Neural cell (in vitro differentiated cells): ENCODE results near the gene C8A. TPM values are rescaled to one million over a fixed set of nuclear protein-coding genes. Genes with fewer than 3 reads are reported as not detected.

Source experiments
- H2AFZ ChIP-seq: fragments of 200-600, 300-800 bp; sonication (generic), shearing (Covaris generic); 2 replicates; pipeline ENCODE4 v1.6.0; 2014; ENCODE audit warnings: low read depth, mild to moderate bottlenecking, antibody characterized with exemption, low read length, moderate library complexity
- H3F3A ChIP-seq: fragments of 200-600 bp; shearing (Covaris generic); 2 replicates; pipeline ENCODE4 v1.6.1; 2016; ENCODE audit warnings: mild to moderate bottlenecking, moderate library complexity, mixed read lengths, antibody characterized with exemption, low read length; ENCODE audit not compliant: insufficient read depth, poor library complexity, severe bottlenecking
- H3K27ac ChIP-seq: fragments of 200-600, 300-800 bp; sonication (generic), shearing (Covaris generic); 2 replicates; pipeline ENCODE4 v1.5.1; 2014; ENCODE audit warnings: mild to moderate bottlenecking, low read length, moderate library complexity
- H3K27me3 ChIP-seq: fragments of 300-800, 200-600 bp; sonication (generic), shearing (Covaris generic); 2 replicates; pipeline ENCODE4 v1.6.0; 2014; ENCODE audit warnings: mild to moderate bottlenecking, low read depth, low read length, moderate library complexity; ENCODE audit not compliant: insufficient read depth
- H3K36me3 ChIP-seq: fragments of 300-800, 200-600 bp; sonication (generic), shearing (Covaris generic); 2 replicates; pipeline ENCODE4 v1.5.1; 2014; ENCODE audit warnings: mild to moderate bottlenecking, antibody characterized with exemption, low read length, moderate library complexity; ENCODE audit not compliant: insufficient read depth
- H3K4me2 ChIP-seq: fragments of 300-800, 200-600 bp; sonication (generic), shearing (Covaris generic); 2 replicates; pipeline ENCODE4 v1.6.0; 2014; ENCODE audit warnings: mild to moderate bottlenecking, low read length
- H3K4me3 ChIP-seq: fragments of 300-800, 200-600 bp; sonication (generic), shearing (Covaris generic); 2 replicates; pipeline ENCODE4 v1.5.1; 2014; ENCODE audit warnings: mild to moderate bottlenecking, low read length, moderate library complexity
- H3K79me2 ChIP-seq: fragments of 200-600 bp; shearing (Covaris generic); replicated peaks from 2 replicates; pipeline ENCODE4 v1.6.0; 2014; ENCODE audit warnings: mild to moderate bottlenecking, low read length, moderate library complexity; ENCODE audit not compliant: insufficient read depth
- H3K9ac ChIP-seq: fragments of 300-800, 200-600 bp; sonication (generic), shearing (Covaris generic); 2 replicates; pipeline ENCODE4 v1.6.1; 2016; ENCODE audit warnings: mild to moderate bottlenecking, low read length, mixed read lengths
- H3K9me2 ChIP-seq: fragments of 200-600 bp; shearing (Covaris generic); 2 replicates; pipeline ENCODE4 v1.6.1; 2016; ENCODE audit warnings: mild to moderate bottlenecking, low read length, mixed read lengths; ENCODE audit not compliant: insufficient read depth
- H3K9me3 ChIP-seq: fragments of 200-600, 300-800 bp; sonication (generic), shearing (Covaris generic); 2 replicates; pipeline ENCODE4 v1.6.1; 2016; ENCODE audit warnings: mild to moderate bottlenecking, mixed run types, low read length, moderate library complexity, mixed read lengths
- H4K20me1 ChIP-seq: fragments of 200-600 bp; shearing (Covaris generic); 2 replicates; pipeline ENCODE4 v1.6.1; 2016; ENCODE audit warnings: mild to moderate bottlenecking, mixed run types; ENCODE audit not compliant: insufficient read depth
- EP300 ChIP-seq: fragments of 450-650 bp; conservative IDR thresholded peaks from 2 replicates; pipeline ENCODE4 v1.6.1; 2014; ENCODE audit warnings: antibody characterized with exemption, mild to moderate bottlenecking, moderate library complexity; ENCODE audit not compliant: poor library complexity, severe bottlenecking
- EZH2 ChIP-seq: fragments of 200-600, 300-800 bp; shearing (Covaris generic), sonication (generic); IDR thresholded peaks from 2 replicates; pipeline ENCODE4 v1.6.1; 2014; ENCODE audit warnings: antibody characterized with exemption, low read length, borderline replicate concordance, mild to moderate bottlenecking; ENCODE audit not compliant: insufficient read depth, poor library complexity, severe bottlenecking
- MXI1 ChIP-seq: fragments of 450-650 bp; conservative IDR thresholded peaks from 2 replicates; pipeline ENCODE4 v1.6.1; 2014; ENCODE audit warnings: antibody characterized with exemption, mild to moderate bottlenecking; ENCODE audit not compliant: poor library complexity, severe bottlenecking
- RAD21 ChIP-seq: fragments of 450-650 bp; conservative IDR thresholded peaks from 2 replicates; pipeline ENCODE4 v1.6.1; 2014; ENCODE audit warnings: antibody characterized with exemption, mild to moderate bottlenecking, moderate library complexity
- SMC3 ChIP-seq: fragments of 450-650 bp; conservative IDR thresholded peaks from 2 replicates; pipeline ENCODE4 v1.6.1; 2014; ENCODE audit warnings: antibody characterized with exemption, mild to moderate bottlenecking, moderate library complexity; ENCODE audit not compliant: poor library complexity
- TAF1 ChIP-seq: IDR thresholded peaks from 2 replicates; pipeline ENCODE4 v1.6.1; 2012; ENCODE audit warnings: low read depth
- polyA plus RNA-seq: library from polyadenylated mRNA; depleted of rRNA; stranded (reverse); fragments of >200 nt; gene quantifications from 2 replicates; pipeline ENCODE4 v1.2.3, GENCODE V29; 2014
- TF ChIP-seq, protein P1 (sequence below): fragments of 450-650 bp; IDR thresholded peaks from 2 replicates; pipeline ENCODE4 v1.5.1; 2014; ENCODE audit warnings: antibody characterized with exemption, mild to moderate bottlenecking, moderate library complexity; ENCODE audit not compliant: poor library complexity, severe bottlenecking
- TF ChIP-seq, protein P2 (sequence below): IDR thresholded peaks from 2 replicates; pipeline ENCODE4 v1.6.1; 2012; ENCODE audit warnings: borderline replicate concordance

C8A gene
- polyA plus RNA-seq, 1 donor from 2014 or later = not detected

DNA sequence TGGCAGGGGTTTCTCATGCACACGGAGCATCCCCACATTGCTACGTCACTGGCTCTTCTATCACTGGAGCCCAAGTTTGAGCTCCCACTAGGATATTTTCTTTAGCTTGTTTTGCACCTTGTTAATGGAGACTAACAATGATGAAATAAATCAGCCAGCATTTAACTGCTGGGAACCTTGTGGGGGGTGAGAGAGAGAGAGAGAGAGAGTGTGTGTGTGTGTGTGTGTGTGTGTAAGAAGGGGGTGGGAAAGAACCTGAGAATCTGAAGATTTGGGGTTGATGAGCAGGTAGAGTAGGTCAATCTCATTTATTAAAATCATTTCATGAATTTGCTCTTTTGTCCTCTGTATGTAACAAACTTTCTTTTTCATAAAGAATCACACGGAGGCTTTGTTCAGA lies 110.6 kb downstream of the C8A start:
- no peak overlapping the region for H3K4me2 ChIP-seq
- no peaks in the 10 kb centered on the region for H3K9me2 ChIP-seq
- no peaks in the 10 kb centered on the region for H3F3A ChIP-seq
- H3K27ac ChIP-seq = no peak overlapping the region
- H3K9ac ChIP-seq = no peak overlapping the region
- TF ChIP-seq, protein P1, sequence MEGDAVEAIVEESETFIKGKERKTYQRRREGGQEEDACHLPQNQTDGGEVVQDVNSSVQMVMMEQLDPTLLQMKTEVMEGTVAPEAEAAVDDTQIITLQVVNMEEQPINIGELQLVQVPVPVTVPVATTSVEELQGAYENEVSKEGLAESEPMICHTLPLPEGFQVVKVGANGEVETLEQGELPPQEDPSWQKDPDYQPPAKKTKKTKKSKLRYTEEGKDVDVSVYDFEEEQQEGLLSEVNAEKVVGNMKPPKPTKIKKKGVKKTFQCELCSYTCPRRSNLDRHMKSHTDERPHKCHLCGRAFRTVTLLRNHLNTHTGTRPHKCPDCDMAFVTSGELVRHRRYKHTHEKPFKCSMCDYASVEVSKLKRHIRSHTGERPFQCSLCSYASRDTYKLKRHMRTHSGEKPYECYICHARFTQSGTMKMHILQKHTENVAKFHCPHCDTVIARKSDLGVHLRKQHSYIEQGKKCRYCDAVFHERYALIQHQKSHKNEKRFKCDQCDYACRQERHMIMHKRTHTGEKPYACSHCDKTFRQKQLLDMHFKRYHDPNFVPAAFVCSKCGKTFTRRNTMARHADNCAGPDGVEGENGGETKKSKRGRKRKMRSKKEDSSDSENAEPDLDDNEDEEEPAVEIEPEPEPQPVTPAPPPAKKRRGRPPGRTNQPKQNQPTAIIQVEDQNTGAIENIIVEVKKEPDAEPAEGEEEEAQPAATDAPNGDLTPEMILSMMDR = no peak
- TF ChIP-seq TAF1 (no peak), EP300 (no peak), SMC3 (no peak), EZH2 (no peak), RAD21 (no peak)
- TF ChIP-seq, protein P2, sequence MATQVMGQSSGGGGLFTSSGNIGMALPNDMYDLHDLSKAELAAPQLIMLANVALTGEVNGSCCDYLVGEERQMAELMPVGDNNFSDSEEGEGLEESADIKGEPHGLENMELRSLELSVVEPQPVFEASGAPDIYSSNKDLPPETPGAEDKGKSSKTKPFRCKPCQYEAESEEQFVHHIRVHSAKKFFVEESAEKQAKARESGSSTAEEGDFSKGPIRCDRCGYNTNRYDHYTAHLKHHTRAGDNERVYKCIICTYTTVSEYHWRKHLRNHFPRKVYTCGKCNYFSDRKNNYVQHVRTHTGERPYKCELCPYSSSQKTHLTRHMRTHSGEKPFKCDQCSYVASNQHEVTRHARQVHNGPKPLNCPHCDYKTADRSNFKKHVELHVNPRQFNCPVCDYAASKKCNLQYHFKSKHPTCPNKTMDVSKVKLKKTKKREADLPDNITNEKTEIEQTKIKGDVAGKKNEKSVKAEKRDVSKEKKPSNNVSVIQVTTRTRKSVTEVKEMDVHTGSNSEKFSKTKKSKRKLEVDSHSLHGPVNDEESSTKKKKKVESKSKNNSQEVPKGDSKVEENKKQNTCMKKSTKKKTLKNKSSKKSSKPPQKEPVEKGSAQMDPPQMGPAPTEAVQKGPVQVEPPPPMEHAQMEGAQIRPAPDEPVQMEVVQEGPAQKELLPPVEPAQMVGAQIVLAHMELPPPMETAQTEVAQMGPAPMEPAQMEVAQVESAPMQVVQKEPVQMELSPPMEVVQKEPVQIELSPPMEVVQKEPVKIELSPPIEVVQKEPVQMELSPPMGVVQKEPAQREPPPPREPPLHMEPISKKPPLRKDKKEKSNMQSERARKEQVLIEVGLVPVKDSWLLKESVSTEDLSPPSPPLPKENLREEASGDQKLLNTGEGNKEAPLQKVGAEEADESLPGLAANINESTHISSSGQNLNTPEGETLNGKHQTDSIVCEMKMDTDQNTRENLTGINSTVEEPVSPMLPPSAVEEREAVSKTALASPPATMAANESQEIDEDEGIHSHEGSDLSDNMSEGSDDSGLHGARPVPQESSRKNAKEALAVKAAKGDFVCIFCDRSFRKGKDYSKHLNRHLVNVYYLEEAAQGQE = no peak
- H3K9me3 ChIP-seq = no peaks in the 10 kb centered on the region
- no peaks in the 10 kb centered on the region for H4K20me1 ChIP-seq
- no peaks in the 10 kb centered on the region for H3K36me3 ChIP-seq
- H3K79me2 ChIP-seq = no peaks in the 10 kb centered on the region
- no peak overlapping the region for H2AFZ ChIP-seq
- H3K4me3 ChIP-seq = no peak overlapping the region
- H3K27me3 ChIP-seq = no peaks in the 10 kb centered on the region

GRCh38 chr1:56965916-56966697 lies 111.5 kb downstream of the C8A start, which contains the start of gene C8B:
Gene C8B (minus strand): TSS chr1:56966015. CDS start chr1:56965948, 67 bp downstream.
- H3K4me3 ChIP-seq = no peak within 1 kb of the TSS
- no peak for TF ChIP-seq MXI1
- TF ChIP-seq, protein P1 = no peak
- no peak for TF ChIP-seq EZH2
- TF ChIP-seq SMC3 = no peak
- no peak for TF ChIP-seq TAF1
- no peaks in the 10 kb centered on the region for H3F3A ChIP-seq
- H3K27me3 ChIP-seq = no peaks in the 10 kb centered on the region
- no peak within 1 kb of the TSS for H3K4me2 ChIP-seq
- H3K9me2 ChIP-seq = no peaks in the 10 kb centered on the region
- no peak within 1 kb of the TSS for H2AFZ ChIP-seq
- no peaks in the 10 kb centered on the region for H3K9me3 ChIP-seq
- no peaks in the 10 kb centered on the region for H3K36me3 ChIP-seq
- no peaks in the 10 kb centered on the region for H4K20me1 ChIP-seq
- no peak within 1 kb of the TSS for H3K27ac ChIP-seq
- no peak within 1 kb of the TSS for H3K9ac ChIP-seq
- H3K79me2 ChIP-seq = no peaks in the 10 kb centered on the region
